ENCODE results near the gene HDGFL2. TPM values are rescaled to one million over a fixed set of nuclear protein-coding genes. Genes with fewer than 3 reads are reported as not detected.

The HDGFL2 gene
- total and polyA plus RNA-seq, 2 donors (not counting 1 experiment from before 2014, with no cell fraction given), result 19.5 to 51.2 TPM

GRCh38 chr19:4547303-4548237 is 75.5 kb downstream of the HDGFL2 start:
- Histone ChIP-seq H3K79me2 (ENCODE audit: control insufficient read depth, insufficient read depth, low read length) (no peaks in the 10 kb centered on the region), H3K36me3 (ENCODE audit: control insufficient read depth, insufficient read depth, low read length) (no peaks in the 10 kb centered on the region), H2AFZ (ENCODE audit: low read length) (no peak overlapping the region), H3K4me2 (ENCODE audit: extremely low read depth, insufficient read depth, low read length) (no peak overlapping the region), H3K9ac (ENCODE audit: insufficient read depth, low read length) (no peak overlapping the region), H4K20me1 (ENCODE audit: control insufficient read depth, extremely low read depth, insufficient read depth, low read length) (no peaks in the 10 kb centered on the region), H3K9me3 (ENCODE audit: control insufficient read depth, insufficient read depth, low read depth, low read length) (no peaks in the 10 kb centered on the region), H3K27me3 (ENCODE audit: control insufficient read depth, insufficient read depth, low read length) (no peaks in the 10 kb centered on the region), H3K4me3 (replicated peaks in 1 of 4; ENCODE audit: control extremely low read depth in 1 of 4, insufficient read depth in 1 of 4, low read depth in 3 of 4, low read length in 4 of 4) (no peak overlapping the region), H3K4me1 (ENCODE audit: control insufficient read depth, extremely low read depth, insufficient read depth, low read length) (no peaks in the 10 kb centered on the region), H3K27ac (ENCODE audit: insufficient read depth, low read length) (no peak overlapping the region)
- peak in 1 of 2 donors; percentile 14 for DNase-seq (ENCODE audit: low read depth in 2 of 2)
- TF ChIP-seq CTCF (conservative IDR thresholded peaks at IDR 0.05 in 1 of 2, IDR thresholded peaks at IDR 0.05 in 1 of 2; ENCODE audit: low read depth in 1 of 2, low read length in 2 of 2) (peak in 1 of 2 donors; percentile 29), EZH2 (IDR thresholded peaks at IDR 0.05; ENCODE audit: low read length, missing control alignments) (no peak)

GRCh38 chr19:4548238-4548584 is 76.1 kb downstream of the HDGFL2 start:
- no peaks in the 10 kb centered on the region for H3K9me3 ChIP-seq (ENCODE audit: control insufficient read depth, insufficient read depth, low read depth, low read length)
- H3K4me3 ChIP-seq (replicated peaks in 1 of 4; ENCODE audit: control extremely low read depth in 1 of 4, insufficient read depth in 1 of 4, low read depth in 3 of 4, low read length in 4 of 4), result no peak overlapping the region
- no peaks in the 10 kb centered on the region for H3K27me3 ChIP-seq (ENCODE audit: control insufficient read depth, insufficient read depth, low read length)
- H3K4me2 ChIP-seq (ENCODE audit: extremely low read depth, insufficient read depth, low read length), result no peak overlapping the region
- TF ChIP-seq CTCF (conservative IDR thresholded peaks at IDR 0.05 in 1 of 2, IDR thresholded peaks at IDR 0.05 in 1 of 2; ENCODE audit: low read depth in 1 of 2, low read length in 2 of 2), result no peak
- TF ChIP-seq EZH2 (IDR thresholded peaks at IDR 0.05; ENCODE audit: low read length, missing control alignments), result no peak
- H4K20me1 ChIP-seq (ENCODE audit: control insufficient read depth, extremely low read depth, insufficient read depth, low read length), result no peaks in the 10 kb centered on the region
- no peak for DNase-seq (ENCODE audit: low read depth in 2 of 2)
- H3K9ac ChIP-seq (ENCODE audit: insufficient read depth, low read length), result no peak overlapping the region
- no peaks in the 10 kb centered on the region for H3K36me3 ChIP-seq (ENCODE audit: control insufficient read depth, insufficient read depth, low read length)
- H2AFZ ChIP-seq (ENCODE audit: low read length), result no peak overlapping the region
- no peak overlapping the region for H3K27ac ChIP-seq (ENCODE audit: insufficient read depth, low read length)
- no peaks in the 10 kb centered on the region for H3K79me2 ChIP-seq (ENCODE audit: control insufficient read depth, insufficient read depth, low read length)
- H3K4me1 ChIP-seq (ENCODE audit: control insufficient read depth, extremely low read depth, insufficient read depth, low read length), result no peaks in the 10 kb centered on the region

GRCh38 chr19:4550018-4550417 is 77.9 kb downstream of the HDGFL2 start:
- Histone ChIP-seq H3K79me2 (ENCODE audit: control insufficient read depth, insufficient read depth, low read length) (no peaks in the 10 kb centered on the region), H3K9me3 (ENCODE audit: control insufficient read depth, insufficient read depth, low read depth, low read length) (no peaks in the 10 kb centered on the region), H2AFZ (ENCODE audit: low read length) (no peak overlapping the region), H4K20me1 (ENCODE audit: control insufficient read depth, extremely low read depth, insufficient read depth, low read length) (no peaks in the 10 kb centered on the region), H3K27me3 (ENCODE audit: control insufficient read depth, insufficient read depth, low read length) (no peaks in the 10 kb centered on the region), H3K36me3 (ENCODE audit: control insufficient read depth, insufficient read depth, low read length) (no peaks in the 10 kb centered on the region), H3K9ac (ENCODE audit: insufficient read depth, low read length) (no peak overlapping the region), H3K4me1 (ENCODE audit: control insufficient read depth, extremely low read depth, insufficient read depth, low read length) (no peaks in the 10 kb centered on the region), H3K27ac (ENCODE audit: insufficient read depth, low read length) (no peak overlapping the region), H3K4me3 (replicated peaks in 1 of 4; ENCODE audit: control extremely low read depth in 1 of 4, insufficient read depth in 1 of 4, low read depth in 3 of 4, low read length in 4 of 4) (no peak overlapping the region), H3K4me2 (ENCODE audit: extremely low read depth, insufficient read depth, low read length) (no peak overlapping the region)
- DNase-seq (ENCODE audit: low read depth in 2 of 2), result no peak
- TF ChIP-seq CTCF (conservative IDR thresholded peaks at IDR 0.05 in 1 of 2, IDR thresholded peaks at IDR 0.05 in 1 of 2; ENCODE audit: low read depth in 1 of 2, low read length in 2 of 2) (no peak), EZH2 (IDR thresholded peaks at IDR 0.05; ENCODE audit: low read length, missing control alignments) (no peak)
